ENCODE results near the gene HAUS1.
"Not testable (repeated sequence)": the region's sequence is repeated elsewhere in the genome, so short reads cannot be mapped to it uniquely, and the experiment has no call there.

The HAUS1 gene

GRCh38 chr18:46095532-46095931 lies 8.7 kb upstream of the HAUS1 start:
- no peak for DNase-seq

DNA sequence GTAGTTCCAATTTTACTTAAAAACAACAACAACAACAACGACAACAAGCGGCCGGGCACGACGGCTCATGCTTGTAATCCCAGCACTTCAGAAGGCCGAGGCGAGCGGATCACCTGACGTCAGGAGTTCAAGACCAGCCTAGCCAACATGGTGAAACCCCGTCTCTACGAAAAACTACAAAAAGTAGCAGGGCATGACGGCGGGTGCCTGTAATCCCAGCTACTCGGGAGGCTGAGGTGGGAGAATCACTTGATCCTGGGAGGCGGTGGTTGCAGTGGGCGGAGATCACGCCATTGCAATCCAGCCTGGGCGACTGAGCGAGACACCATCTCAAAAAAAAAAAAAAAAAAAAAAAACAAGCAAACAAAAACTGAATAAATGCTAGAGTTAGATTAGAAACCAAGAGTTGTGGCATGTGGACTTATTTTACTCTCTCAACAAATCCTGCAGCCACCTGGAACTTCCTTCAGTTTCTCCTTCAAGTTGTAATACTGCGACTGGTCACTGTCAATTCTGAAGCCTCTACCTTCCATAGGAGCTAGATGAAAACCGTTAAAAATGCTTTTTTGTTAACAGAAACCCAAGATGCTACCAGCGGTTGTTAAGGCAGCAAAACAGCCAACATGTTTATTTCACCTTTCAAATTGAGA lies 7.4 kb upstream of the HAUS1 start:
- DNase-seq = no peak

GRCh38 chr18:46097431-46097800 lies 6.8 kb upstream of the HAUS1 start:
- no peak for DNase-seq

DNA sequence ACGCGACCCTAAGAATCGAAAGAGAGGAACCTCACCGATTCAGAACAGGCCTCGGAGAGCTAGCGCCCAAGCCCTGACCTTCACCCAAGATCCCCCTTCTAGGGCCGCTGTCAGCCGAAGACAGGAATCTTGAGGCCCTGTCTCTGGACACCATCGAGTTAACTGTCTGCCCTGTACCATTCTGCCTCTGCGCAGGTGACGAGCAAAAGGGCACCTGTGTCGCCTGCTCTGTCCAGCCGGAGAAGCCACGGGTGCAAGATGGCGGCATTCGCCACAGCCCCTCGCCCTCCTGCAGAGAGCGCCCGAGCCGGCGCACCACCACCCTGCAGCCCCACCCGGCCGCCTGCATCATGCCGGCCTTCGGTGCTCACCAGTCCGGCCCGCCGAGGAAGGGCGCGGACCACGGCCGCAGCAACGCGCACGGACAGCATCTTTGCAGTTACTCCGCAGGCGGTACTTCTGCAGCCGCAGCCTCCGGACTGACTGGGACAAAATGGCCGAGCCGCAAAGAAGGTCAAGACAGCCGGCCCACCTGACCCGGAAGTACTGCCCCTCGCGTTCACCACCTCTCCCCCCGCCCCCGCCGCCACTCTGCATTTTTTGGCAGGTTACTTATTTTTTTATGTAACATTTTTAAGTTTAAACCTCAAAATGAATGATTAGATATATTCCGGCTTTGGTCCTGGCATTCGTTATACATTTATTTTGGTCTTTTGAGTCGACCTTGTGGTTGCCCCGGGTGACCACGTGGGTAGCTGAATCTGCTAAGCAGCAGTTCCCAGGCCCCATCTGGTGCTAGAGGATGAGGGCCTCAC lies 6.2 kb upstream of the HAUS1 start, which contains the start of gene ATP5F1A:
ATP5F1A (minus strand) TSS at position 496 of the 815 bp plus-strand sequence; CDS start at position 431, 65 bp downstream.
- peak; percentile 46 for DNase-seq

- DNase-seq = no peak
Measured at GRCh38 chr18:46098616-46098933, 5.6 kb upstream of the HAUS1 start.

- no peak for DNase-seq
Measured at GRCh38 chr18:46099463-46099862, 4.7 kb upstream of the HAUS1 start.

- DNase-seq = no peak
Measured at GRCh38 chr18:46109386-46109785, 5.2 kb downstream of the HAUS1 start.

- no peak for DNase-seq
Measured at GRCh38 chr18:46110406-46110805, 6.2 kb downstream of the HAUS1 start.

- no peak for DNase-seq
Measured at GRCh38 chr18:46113751-46114150, 9.6 kb downstream of the HAUS1 start.

DNA sequence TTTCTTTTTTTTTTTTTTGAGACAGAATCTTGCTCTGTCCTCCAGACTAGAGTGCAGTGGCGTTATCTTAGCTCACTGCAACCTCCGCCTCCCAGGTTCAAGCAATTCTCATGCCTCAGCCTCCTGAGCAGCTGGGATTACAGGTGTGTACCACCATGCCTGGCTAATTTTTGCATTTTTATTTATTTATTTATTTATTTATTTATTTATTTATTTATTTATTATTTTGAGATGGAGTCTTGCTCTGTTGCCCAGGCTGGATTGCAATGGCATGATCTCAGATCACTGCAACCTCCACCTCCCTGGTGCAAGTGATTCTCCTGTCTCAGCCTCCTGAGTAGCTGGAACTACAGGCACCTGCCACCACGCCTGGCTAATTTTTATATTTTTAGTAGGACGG lies 22.4 kb downstream of the HAUS1 start:
- not testable (repeated sequence) for DNase-seq

- no peak for DNase-seq
Measured at GRCh38 chr18:46130061-46130460, 25.9 kb downstream of the HAUS1 start.

DNA sequence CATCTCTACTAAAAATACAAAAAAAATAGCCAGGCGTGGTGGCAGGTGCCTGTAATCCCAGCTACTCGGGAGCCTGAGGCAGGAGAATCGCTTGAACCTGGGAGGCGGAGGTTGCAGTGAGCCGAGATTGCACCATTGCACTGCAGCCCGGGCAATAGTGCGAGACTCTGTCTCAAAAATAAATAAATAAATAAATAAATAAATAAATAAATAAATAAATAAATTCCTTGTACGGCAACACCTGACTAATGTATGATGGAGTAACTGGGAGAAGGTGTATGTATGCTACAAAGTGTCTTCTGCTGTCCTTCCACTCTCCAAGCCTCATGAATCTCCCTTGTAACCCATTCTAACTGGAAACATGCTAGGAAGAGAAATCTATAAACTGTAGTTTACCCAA lies 26.4 kb downstream of the HAUS1 start:
- DNase-seq = not testable (repeated sequence)

DNA sequence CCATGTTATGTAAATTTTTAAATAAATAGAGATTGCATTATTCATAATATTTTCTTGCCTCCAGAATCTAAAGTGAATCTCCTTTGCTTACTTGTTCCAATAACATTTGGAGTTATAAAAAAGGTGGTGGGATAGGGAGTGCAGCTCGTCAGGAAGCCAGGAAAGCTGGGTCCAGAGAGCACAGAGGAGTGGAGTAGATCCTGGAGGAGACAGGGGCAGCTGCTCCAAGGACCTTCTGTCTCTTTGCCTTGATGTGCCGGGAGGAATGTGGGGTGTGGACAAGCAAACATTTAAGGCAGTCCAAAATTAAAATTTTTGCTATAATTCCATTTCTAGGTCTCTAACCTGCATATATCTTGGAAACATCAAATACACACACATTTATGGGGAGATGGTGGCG lies 29.3 kb downstream of the HAUS1 start:
- DNase-seq = no peak

DNA sequence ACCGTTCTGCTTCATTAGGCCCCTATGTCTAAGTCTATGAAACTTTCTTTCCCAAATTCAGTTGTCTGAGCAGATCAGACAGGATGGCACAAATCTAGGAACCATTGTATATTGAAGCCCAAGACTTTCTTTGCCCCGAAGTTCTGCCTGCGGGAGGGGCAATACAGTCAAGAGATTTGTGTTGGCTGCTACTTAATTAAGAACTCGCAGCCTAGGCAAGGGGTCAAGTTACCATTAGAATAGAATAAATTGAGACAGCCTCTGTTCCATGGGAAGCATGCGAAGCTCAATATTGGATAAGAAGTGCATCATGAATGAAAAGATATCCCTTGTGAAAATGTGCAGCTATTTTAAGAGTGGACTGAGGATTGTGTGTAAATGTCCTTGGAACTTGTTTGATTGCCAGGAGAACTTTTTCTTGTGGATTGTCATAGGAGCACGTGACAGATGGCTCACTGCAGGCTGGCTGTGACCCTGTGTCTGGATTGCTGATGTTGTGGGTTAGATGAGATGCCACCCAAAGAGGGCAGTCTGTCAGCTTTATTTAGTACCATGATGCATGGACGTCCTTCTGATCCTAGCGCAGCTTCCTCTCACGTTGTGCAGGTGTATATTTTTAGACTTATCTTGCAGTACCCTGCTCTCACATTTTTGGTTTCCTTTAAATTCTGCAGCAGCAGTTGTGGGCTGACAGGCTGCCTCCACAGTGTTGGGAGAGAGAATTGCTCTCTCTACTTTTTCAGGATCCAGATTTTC lies 30.9 kb downstream of the HAUS1 start:
- no peak for DNase-seq

GRCh38 chr18:46140173-46140572 lies 36.0 kb downstream of the HAUS1 start:
- no peak for DNase-seq

GRCh38 chr18:46141199-46141598 lies 37.0 kb downstream of the HAUS1 start:
- no peak for DNase-seq

DNA sequence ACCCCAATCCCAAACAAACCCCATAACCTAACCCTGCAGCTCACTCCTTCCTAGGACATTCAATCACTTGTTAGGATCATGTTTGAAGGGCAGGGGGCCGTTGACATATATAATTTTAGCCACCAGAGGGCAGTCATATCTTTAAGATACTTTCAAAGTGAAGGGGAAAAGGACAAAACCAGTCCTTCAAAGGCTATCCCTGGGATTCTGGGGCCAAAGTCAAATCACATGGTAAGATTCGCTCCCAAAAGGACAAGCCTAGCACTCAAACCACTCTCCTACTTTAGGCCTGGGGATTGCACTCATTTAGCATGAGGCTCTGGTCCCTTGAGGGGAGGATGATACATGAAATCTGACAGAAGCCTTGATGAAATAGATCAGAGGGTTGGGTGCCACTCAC lies 44.6 kb downstream of the HAUS1 start:
- DNase-seq = peak; percentile 36

- DNase-seq = peak; percentile 82
Measured at GRCh38 chr18:46152436-46152807, 48.2 kb downstream of the HAUS1 start.

- DNase-seq = peak; percentile 82
Measured at GRCh38 chr18:46152808-46153617, 48.8 kb downstream of the HAUS1 start.

DNA sequence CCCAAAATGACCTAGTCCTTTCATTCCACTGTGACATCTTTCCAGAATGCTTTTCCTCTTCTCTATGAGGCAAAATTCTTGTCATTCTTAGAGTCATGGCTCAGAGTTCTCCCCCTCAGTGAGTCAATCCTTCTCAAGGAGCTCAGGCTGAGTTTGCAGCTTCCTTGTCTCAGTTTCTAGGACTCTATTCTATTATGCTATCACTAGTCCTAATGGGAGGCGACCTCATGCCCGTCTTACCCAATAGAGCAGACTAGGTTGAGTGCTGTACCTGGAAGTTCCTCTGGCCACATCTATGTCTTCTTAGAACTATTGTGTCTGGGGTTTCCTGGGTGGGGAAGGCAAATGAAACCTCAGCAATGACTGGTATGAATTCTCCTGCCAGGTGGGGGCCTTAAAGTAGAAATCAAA lies 51.5 kb downstream of the HAUS1 start:
- DNase-seq = no peak

DNA sequence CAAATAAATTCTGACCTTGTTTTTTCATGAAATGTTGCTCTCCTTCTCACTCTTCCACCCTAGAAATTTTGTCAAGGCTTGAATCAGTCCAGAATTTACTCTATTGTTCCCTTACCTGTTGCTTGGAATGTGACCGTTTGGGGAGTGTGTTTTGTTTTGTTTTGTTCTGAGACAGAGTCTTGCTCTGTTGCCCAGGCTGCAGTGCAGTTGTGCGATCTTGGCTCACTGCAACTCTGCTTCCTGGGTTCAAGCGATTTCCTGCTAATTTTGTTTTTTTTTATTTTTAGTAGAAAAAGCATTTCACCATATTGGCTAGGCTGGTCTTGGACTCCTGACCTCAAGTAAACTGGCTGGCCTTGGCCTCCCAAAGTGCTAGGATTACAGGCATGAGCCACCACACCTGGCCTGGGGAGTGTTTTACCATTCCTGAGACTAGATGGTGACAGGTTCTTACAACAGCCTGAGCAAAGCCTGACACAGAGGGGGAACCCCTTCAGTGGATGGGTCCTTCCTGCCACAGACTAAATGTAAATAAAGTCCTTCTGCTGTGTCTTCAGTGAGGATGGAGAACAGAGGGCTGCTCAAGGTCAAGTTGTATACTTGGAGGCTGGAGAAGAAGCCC lies 52.0 kb downstream of the HAUS1 start:
- DNase-seq = no peak

DNA sequence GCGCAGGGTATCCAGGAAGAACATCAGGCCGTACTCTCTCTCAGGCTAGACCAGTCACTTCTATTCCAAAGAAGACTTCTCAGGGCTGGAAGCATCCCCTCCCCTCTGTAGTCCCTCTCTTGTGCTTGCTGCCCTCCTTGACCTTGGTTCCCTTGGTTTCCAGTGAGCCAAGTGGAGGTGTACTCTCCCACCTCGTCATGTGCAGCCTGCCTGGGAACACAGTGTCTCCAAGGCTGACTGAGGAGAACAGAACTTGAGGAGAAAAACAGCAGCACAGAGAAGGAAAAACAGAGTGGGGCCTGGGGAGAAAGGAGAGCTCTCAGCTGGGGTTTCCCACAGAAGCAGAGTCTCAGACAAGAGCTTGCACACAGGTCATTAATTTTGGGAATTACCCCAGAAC lies 52.7 kb downstream of the HAUS1 start:
- DNase-seq = no peak

- no peak for DNase-seq
Measured at GRCh38 chr18:46158499-46158898, 54.3 kb downstream of the HAUS1 start.

Data from NCI-H2029 treated with DMSO at 0.1 percent for 48 hours (cell line).